ENCODE measurements around the gene OR2T35. TPM values are rescaled to one million over a fixed set of nuclear protein-coding genes. Genes with fewer than 3 reads are reported as not detected.

OR2T35 gene
- total RNA-seq, 4 donors from 2014 or later, result not detected

- H3K4me3 ChIP-seq (replicated peaks in 1 of 3), result no peak overlapping the region
- H3K27ac ChIP-seq, result no peak overlapping the region
- no peak for TF ChIP-seq POLR2A (IDR thresholded peaks at IDR 0.05)
- no peak for TF ChIP-seq CTCF (IDR thresholded peaks at IDR 0.05)
- no peaks in the 10 kb centered on the region for H3K36me3 ChIP-seq
- no peak for DNase-seq
- no peaks in the 10 kb centered on the region for H3K4me1 ChIP-seq
- no peaks in the 10 kb centered on the region for H3K27me3 ChIP-seq
- intact Hi-C loops (cut with DNase I), result no loop called here
- WGBS, 2 donors, result 79 to 80% methylated on average over 7 of the region's 7 CpGs
- H3K9me3 ChIP-seq, result no peaks in the 10 kb centered on the region
These were observed 13.6 kb downstream of the OR2T35 start for GRCh38 chr1:248631354-248632008.

- 77 to 89% methylated on average over 2 of the region's 2 CpGs for whole genome bisulfite sequencing, 2 donors
- Histone ChIP-seq H3K9me3 (no peaks in the 10 kb centered on the region), H3K27me3 (no peaks in the 10 kb centered on the region), H3K4me3 (replicated peaks in 1 of 3) (no peak overlapping the region), H3K27ac (no peak overlapping the region), H3K4me1 (no peaks in the 10 kb centered on the region), H3K36me3 (no peaks in the 10 kb centered on the region)
- DNase-seq, result no peak
- intact Hi-C loops (cut with DNase I), result no loop called here
- TF ChIP-seq CTCF (IDR thresholded peaks at IDR 0.05) (no peak), POLR2A (IDR thresholded peaks at IDR 0.05) (no peak)
These were observed 14.5 kb downstream of the OR2T35 start for GRCh38 chr1:248630551-248630950.

- intact Hi-C loops (cut with DNase I), result no loop called here
- TF ChIP-seq POLR2A (IDR thresholded peaks at IDR 0.05) (no peak), CTCF (IDR thresholded peaks at IDR 0.05) (no peak)
- H3K4me1 ChIP-seq, result no peaks in the 10 kb centered on the region
- no peaks in the 10 kb centered on the region for H3K9me3 ChIP-seq
- no peaks in the 10 kb centered on the region for H3K27me3 ChIP-seq
- no peak overlapping the region for H3K27ac ChIP-seq
- H3K4me3 ChIP-seq (replicated peaks in 1 of 3), result no peak overlapping the region
- DNase-seq, result no peak
- no peaks in the 10 kb centered on the region for H3K36me3 ChIP-seq
- WGBS, 2 donors, result 80 to 82% methylated on average over 9 of the region's 9 CpGs
These were observed 16.9 kb downstream of the OR2T35 start for GRCh38 chr1:248627971-248628844.

- intact Hi-C loops (cut with DNase I), result no loop called here
- whole genome bisulfite sequencing, 2 donors, result 71 to 76% methylated on average over 5 of the region's 5 CpGs
- H3K4me1 ChIP-seq, result no peaks in the 10 kb centered on the region
- H3K9me3 ChIP-seq, result no peaks in the 10 kb centered on the region
- no peaks in the 10 kb centered on the region for H3K36me3 ChIP-seq
- H3K27ac ChIP-seq, result no peak overlapping the region
- no peaks in the 10 kb centered on the region for H3K27me3 ChIP-seq
- no peak for DNase-seq
- TF ChIP-seq CTCF (IDR thresholded peaks at IDR 0.05) (no peak), POLR2A (IDR thresholded peaks at IDR 0.05) (no peak)
- H3K4me3 ChIP-seq (replicated peaks in 1 of 3), result no peak overlapping the region
These were observed 19.1 kb downstream of the OR2T35 start for GRCh38 chr1:248625971-248626370.

GRCh38 chr1:248625166-248625565 lies 19.9 kb downstream of the OR2T35 start:
- no peaks in the 10 kb centered on the region for H3K9me3 ChIP-seq
- TF ChIP-seq POLR2A (IDR thresholded peaks at IDR 0.05) (no peak), CTCF (IDR thresholded peaks at IDR 0.05) (no peak)
- no peak overlapping the region for H3K4me3 ChIP-seq (replicated peaks in 1 of 3)
- no peaks in the 10 kb centered on the region for H3K36me3 ChIP-seq
- 64 to 68% methylated on average over 4 of the region's 4 CpGs for WGBS, 2 donors
- no peaks in the 10 kb centered on the region for H3K4me1 ChIP-seq
- H3K27ac ChIP-seq, result no peak overlapping the region
- intact Hi-C loops (cut with DNase I), result no loop called here
- no peak for DNase-seq
- no peaks in the 10 kb centered on the region for H3K27me3 ChIP-seq
